Esophagus muscularis mucosa (tissue), 3 donors: ENCODE results near the gene AJUBA.

Source experiments
- CTCF ChIP-seq, 3 experiments: fragments of 200-600 bp in 2 of 3; fragments of 450-650 bp in 1 of 3; sonication (generic) in 2 of 3; IDR thresholded peaks; one replicate each; pipeline ENCODE4 v1.5.1; 2017 to 2019; ENCODE audit warnings: antibody characterized with exemption in 3 of 3, mild to moderate bottlenecking in 2 of 3, moderate library complexity in 1 of 3
- EP300 ChIP-seq: sonication (generic); formaldehyde crosslinking; IDR thresholded peaks from one replicate; pipeline ENCODE4 v1.6.1; 2017; ENCODE audit warnings: antibody characterized with exemption

DNA sequence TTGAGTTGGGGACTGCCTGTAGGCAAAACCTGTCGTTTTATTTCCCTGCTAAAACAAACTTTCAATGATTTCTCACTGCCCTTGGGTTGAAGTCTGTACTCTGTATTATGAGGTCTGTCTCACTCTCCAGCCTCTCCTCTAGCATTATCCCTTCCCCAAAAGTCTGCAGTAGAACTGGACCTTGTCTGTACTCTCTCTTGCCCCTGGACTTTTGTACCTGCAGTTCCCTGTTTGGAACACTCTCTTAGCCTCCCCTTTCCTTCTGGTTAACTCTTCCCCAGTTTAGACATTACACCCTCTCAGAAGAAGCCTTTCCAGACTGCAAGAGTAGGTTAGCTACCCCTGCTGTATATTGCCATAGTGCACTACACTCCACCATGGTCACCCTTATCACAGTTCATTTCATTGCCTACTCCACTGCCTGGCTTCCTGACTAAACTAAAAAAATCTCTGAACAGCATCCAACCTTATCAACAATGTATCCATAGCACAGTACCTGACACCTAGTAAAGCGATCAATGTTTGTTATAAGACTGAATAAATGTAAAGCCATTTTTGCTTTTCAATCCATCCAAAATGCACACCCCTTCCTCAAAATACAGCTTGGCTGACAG is 3.6 kb upstream of the AJUBA start:
- TF ChIP-seq CTCF (IDR thresholded peaks at IDR 0.05) (no peak), EP300 (no peak)
